Measurements from ENCODE around the gene CCSER2. TPM values are rescaled to one million over a fixed set of nuclear protein-coding genes. Genes with fewer than 3 reads are reported as not detected.

Gene CCSER2
- total RNA-seq, 4 donors from 2014 or later = 43.9 to 71.9 (median 51.4) TPM

DNA sequence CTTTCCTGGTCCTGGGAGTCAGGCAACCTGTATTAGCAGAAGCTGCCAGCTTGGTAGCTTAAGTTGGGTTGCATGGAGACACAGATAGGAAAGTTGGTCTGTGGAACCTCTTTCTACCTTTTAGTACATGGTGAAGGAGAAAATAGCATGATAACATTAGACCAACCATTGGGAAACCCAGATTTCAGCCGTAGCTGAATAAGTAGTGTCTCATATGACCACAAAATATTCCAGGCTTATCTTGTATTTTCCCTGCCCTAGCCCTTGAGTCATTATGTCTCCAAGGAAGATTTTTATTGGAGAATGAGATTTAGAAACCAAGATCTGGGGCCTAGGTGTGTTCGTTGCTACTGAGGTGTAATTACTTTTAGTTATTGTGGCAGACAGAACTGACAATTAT, 67.2 kb downstream of the CCSER2 start:
- Histone ChIP-seq H3K27ac (no peak overlapping the region), H3K27me3 (no peaks in the 10 kb centered on the region), H3K4me1 (peaks cover 0 to 29% (median 0%) of the 10 kb centered on the region in 4 donors), H3K36me3 (no peaks in the 10 kb centered on the region), H3K4me3 (no peak overlapping the region), H3K9me3 (no peaks in the 10 kb centered on the region)
- TF ChIP-seq POLR2A (IDR thresholded peaks at IDR 0.05) = no peak
- TF ChIP-seq EP300 (IDR thresholded peaks at IDR 0.05) = no peak
- TF ChIP-seq, protein P1, sequence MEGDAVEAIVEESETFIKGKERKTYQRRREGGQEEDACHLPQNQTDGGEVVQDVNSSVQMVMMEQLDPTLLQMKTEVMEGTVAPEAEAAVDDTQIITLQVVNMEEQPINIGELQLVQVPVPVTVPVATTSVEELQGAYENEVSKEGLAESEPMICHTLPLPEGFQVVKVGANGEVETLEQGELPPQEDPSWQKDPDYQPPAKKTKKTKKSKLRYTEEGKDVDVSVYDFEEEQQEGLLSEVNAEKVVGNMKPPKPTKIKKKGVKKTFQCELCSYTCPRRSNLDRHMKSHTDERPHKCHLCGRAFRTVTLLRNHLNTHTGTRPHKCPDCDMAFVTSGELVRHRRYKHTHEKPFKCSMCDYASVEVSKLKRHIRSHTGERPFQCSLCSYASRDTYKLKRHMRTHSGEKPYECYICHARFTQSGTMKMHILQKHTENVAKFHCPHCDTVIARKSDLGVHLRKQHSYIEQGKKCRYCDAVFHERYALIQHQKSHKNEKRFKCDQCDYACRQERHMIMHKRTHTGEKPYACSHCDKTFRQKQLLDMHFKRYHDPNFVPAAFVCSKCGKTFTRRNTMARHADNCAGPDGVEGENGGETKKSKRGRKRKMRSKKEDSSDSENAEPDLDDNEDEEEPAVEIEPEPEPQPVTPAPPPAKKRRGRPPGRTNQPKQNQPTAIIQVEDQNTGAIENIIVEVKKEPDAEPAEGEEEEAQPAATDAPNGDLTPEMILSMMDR (IDR thresholded peaks at IDR 0.05) = no peak
- 97 to 98% methylated on average over 2 of the region's 2 CpGs for WGBS, 2 donors
- no peak for DNase-seq (ENCODE audit: low spot score in 2 of 2)

DNA sequence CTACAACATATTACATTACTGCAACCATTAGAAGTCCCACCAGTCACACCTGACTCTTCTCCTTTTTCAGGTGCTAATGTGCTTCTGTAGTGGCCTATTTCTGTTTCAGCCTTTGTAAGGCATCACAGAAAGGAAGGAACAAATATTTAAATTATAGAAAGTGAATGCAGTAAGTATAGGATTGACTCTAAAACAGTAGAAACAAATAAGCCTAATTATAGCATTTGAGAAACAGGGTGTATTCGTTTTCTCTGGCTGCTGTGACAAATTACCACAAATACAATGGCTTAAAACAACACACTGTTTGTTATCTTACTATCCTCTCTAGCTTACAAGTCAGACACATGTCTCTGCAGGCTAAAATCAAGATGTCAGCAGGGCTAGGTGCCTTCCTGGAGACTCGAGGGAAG, 69.4 kb downstream of the CCSER2 start:
- peak overlapping the region in 2 of 4 donors; percentile 9 to 31 for H3K27ac ChIP-seq
- 35 to 40% methylated on average over 2 of the region's 2 CpGs for WGBS, 2 donors
- TF ChIP-seq EP300 (IDR thresholded peaks at IDR 0.05) (no peak), POLR2A (IDR thresholded peaks at IDR 0.05) (no peak)
- TF ChIP-seq, protein P1 (IDR thresholded peaks at IDR 0.05) = no peak
- no peak overlapping the region for H3K4me3 ChIP-seq
- no peak for DNase-seq (ENCODE audit: low spot score in 2 of 2)
- no peaks in the 10 kb centered on the region for H3K9me3 ChIP-seq
- no peaks in the 10 kb centered on the region for H3K27me3 ChIP-seq
- H3K36me3 ChIP-seq = no peaks in the 10 kb centered on the region
- peaks cover 0 to 25% (median 4%) of the 10 kb centered on the region in 4 donors for H3K4me1 ChIP-seq

DNA sequence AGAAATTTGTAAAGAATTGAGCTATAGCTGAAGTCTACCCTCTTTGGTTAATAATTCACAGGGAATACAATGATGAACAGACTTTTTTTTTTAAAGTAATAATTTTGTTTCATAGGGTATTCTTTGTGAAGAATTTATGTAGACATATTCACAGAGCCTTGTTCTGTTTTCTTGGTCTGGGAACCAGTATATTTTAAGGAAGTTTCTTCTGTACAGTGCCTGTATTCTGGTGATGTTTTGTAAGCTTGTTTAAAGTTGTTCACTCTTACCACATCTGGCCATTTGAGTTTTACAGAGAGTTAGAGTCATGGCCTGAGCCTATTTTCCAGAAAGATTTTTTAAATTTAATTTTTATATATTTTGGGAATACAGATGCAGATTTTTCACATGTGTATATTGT, 70.3 kb downstream of the CCSER2 start:
- Histone ChIP-seq H3K4me3 (no peak overlapping the region), H3K27ac (peak overlapping the region in 2 of 4 donors; percentile 9 to 49), H3K4me1 (peaks cover 0 to 25% (median 4%) of the 10 kb centered on the region in 4 donors), H3K9me3 (no peaks in the 10 kb centered on the region), H3K36me3 (no peaks in the 10 kb centered on the region), H3K27me3 (no peaks in the 10 kb centered on the region)
- TF ChIP-seq POLR2A (IDR thresholded peaks at IDR 0.05) = no peak
- TF ChIP-seq, protein P1 (IDR thresholded peaks at IDR 0.05) = no peak
- no peak for TF ChIP-seq EP300 (IDR thresholded peaks at IDR 0.05)
- DNase-seq (ENCODE audit: low spot score in 2 of 2) = no peak

DNA sequence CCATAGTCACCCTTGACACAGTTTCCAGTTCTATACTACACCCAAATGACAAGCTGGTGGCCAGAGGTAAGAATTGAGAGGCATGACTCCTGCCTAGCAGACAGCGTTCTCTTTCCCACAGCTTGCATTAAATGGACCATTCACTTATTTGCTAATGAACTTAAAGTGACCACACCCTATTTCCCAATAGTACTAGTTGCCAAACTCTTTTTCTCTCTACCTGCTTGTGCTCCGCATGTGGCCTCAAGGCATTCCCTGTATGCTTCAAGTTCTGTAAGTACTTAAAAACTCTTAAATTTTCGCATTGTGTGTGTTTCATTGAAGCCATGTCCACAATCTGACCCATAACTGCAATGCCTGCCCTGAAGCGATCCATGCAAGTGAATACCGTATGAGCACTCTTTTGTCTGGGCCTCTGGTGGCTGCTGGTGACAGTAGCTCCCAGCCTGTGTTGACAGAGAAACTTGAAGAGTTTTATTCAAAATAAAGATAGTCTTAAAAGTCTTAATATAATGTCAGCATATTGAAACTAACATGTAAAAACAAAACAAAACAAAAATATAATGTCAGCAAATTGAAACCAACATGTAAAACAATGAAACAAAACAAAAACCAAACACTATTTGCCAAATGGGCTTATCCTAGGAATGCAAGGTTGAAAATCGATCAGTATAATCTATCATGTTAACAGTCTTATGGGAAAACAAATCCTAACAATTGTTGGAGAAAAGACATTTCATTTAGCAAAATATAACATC, 73.6 kb downstream of the CCSER2 start:
- no peak overlapping the region for H3K27ac ChIP-seq
- no peak for TF ChIP-seq POLR2A (IDR thresholded peaks at IDR 0.05)
- TF ChIP-seq, protein P1 (IDR thresholded peaks at IDR 0.05) = no peak
- TF ChIP-seq EP300 (IDR thresholded peaks at IDR 0.05) = no peak
- H3K27me3 ChIP-seq = no peaks in the 10 kb centered on the region
- H3K36me3 ChIP-seq = no peaks in the 10 kb centered on the region
- 64 to 65% methylated on average over 6 of the region's 6 CpGs for WGBS, 2 donors
- H3K4me3 ChIP-seq = no peak overlapping the region
- no peaks in the 10 kb centered on the region for H3K9me3 ChIP-seq
- peaks cover 0 to 32% (median 4%) of the 10 kb centered on the region in 4 donors for H3K4me1 ChIP-seq
- DNase-seq (ENCODE audit: low spot score in 2 of 2) = no peak

DNA sequence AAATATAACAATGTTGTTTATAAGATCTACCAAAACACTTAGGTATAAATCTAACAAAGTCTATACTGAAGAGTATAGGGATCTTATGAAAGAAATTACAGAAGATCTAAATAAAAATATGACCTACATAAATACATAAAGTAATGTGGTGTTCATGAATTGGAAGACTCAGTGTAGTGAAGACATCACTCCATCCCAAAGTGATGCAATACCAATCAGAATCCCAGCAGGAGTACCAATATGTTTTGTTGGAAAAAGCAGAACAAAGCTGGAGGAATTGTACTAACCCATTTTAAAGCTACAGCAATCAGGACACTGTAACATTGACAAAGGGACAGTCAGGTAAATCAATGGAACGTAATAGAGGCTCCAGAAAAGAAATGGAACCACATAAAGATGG, 76.4 kb downstream of the CCSER2 start:
- H3K27ac ChIP-seq = no peak overlapping the region
- 94 to 96% methylated on average over 1 of the region's 1 CpG for WGBS, 2 donors
- H3K9me3 ChIP-seq = no peaks in the 10 kb centered on the region
- H3K36me3 ChIP-seq = peaks cover 0 to 1% (median 0%) of the 10 kb centered on the region in 3 donors
- H3K27me3 ChIP-seq = no peaks in the 10 kb centered on the region
- H3K4me3 ChIP-seq = no peak overlapping the region
- peaks cover 0 to 22% (median 4%) of the 10 kb centered on the region in 4 donors for H3K4me1 ChIP-seq
- DNase-seq (ENCODE audit: low spot score in 2 of 2) = no peak
- TF ChIP-seq, protein P1 (IDR thresholded peaks at IDR 0.05) = no peak
- TF ChIP-seq POLR2A (IDR thresholded peaks at IDR 0.05) (no peak), EP300 (IDR thresholded peaks at IDR 0.05) (no peak)

Measured in tibial nerve (tissue), 4 donors.